Immature natural killer cell (primary cell): ENCODE results near the gene BCL2. TPM values are rescaled to one million over a fixed set of nuclear protein-coding genes. Genes with fewer than 3 reads are reported as not detected.
"Not testable (repeated sequence)": the region's sequence is repeated elsewhere in the genome, so short reads cannot be mapped to it uniquely, and the experiment has no call there.

Experiments used
- DNase-seq, 3 donors: peaks; one replicate each; pipeline ENCODE4 v3.0.0; 2022; ENCODE audit warnings: mixed read lengths in 1 of 3
- H3K27ac Mint-ChIP-seq, 6 donors: one replicate each; pipeline ENCODE4 v1.8.0; 2020; ENCODE audit warnings: mixed read lengths in 6 of 6, mild to moderate bottlenecking in 5 of 6, inconsistent platforms in 4 of 6, moderate library complexity in 3 of 6
- H3K27me3 Mint-ChIP-seq, 3 donors: one replicate each; pipeline ENCODE4 v1.8.0; 2020 to 2021; ENCODE audit warnings: low read depth in 3 of 3, mild to moderate bottlenecking in 3 of 3, mixed read lengths in 3 of 3, moderate library complexity in 3 of 3, inconsistent platforms in 1 of 3
- H3K36me3 Mint-ChIP-seq, 3 donors: one replicate each; pipeline ENCODE4 v1.8.0; 2020; ENCODE audit warnings: mixed read lengths in 3 of 3, inconsistent platforms in 2 of 3, mild to moderate bottlenecking in 2 of 3
- H3K4me1 Mint-ChIP-seq, 2 donors: one replicate each; pipeline ENCODE4 v1.8.0; 2020; ENCODE audit warnings: inconsistent platforms in 2 of 2, mild to moderate bottlenecking in 2 of 2, mixed read lengths in 2 of 2, moderate library complexity in 1 of 2
- H3K4me3 Mint-ChIP-seq, 5 donors: one replicate each; pipeline ENCODE4 v1.8.0; 2020; ENCODE audit warnings: mild to moderate bottlenecking in 5 of 5, mixed read lengths in 5 of 5, inconsistent platforms in 3 of 5, moderate library complexity in 3 of 5
- H3K9me3 Mint-ChIP-seq, 6 donors: one replicate each; pipeline ENCODE4 v1.8.0; 2020; ENCODE audit warnings: mild to moderate bottlenecking in 6 of 6, mixed read lengths in 6 of 6, inconsistent platforms in 4 of 6, moderate library complexity in 3 of 6
- polyA plus RNA-seq, 3 donors: library from polyadenylated mRNA; unstranded; fragments of 300-500 nt; fragmentation: Illumina TruSeq; gene quantifications; one replicate each; pipeline ENCODE4 v1.2.3, GENCODE V29; 2021

BCL2 gene
- polyA plus RNA-seq, 3 donors from 2014 or later, result 5.1 to 8.0 (median 5.7) TPM

DNA sequence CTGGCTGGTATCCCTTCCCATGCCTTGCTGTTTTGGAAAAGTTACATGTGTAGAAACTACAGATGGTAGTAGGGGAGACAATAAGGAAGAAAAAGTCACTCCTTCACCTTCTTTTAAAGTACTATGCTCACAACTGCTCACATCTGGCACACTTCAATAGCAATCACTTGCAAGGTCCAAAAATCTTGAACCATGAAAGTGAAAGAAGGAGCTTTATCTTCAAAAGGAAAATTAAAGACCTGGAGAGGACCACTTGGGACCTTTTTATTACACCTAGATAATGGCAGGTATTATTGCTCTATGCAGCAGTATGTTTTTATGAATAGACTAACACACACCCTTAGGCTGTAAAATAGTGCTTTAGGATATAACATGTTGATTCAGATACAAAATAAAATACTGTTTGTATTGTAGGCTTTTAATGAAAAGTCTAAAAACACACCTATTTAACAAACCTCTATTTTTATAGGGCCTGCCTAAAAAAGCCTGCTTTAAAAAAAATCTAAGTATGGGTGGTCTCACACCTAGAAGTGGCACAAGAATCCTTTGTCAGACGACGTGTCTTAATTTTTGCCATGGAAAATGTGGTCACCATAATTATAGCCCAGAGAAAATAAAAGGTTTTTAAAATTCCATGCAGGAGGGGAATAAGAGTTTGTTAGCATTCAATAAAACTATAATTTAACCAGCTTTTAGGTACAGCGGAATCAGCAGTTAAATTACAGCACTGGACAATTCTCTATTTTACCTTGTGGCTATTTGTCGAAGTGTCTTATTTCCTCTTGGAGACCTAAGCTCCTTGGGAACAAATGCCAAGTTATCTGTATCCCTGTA lies 124.0 kb downstream of the BCL2 start:
- DNase-seq, result no peak
- Mint-ChIP-seq H3K27me3 (no peaks in the 10 kb centered on the region), H3K27ac (peak overlapping the region in 4 of 6 donors; percentile 17 to 41 (median 36)), H3K36me3 (peaks cover 0 to 2% (median 0%) of the 10 kb centered on the region in 3 donors), H3K4me1 (peaks cover 25% of the 10 kb centered on the region in 2 donors), H3K4me3 (no peak overlapping the region), H3K9me3 (no peaks in the 10 kb centered on the region)

DNA sequence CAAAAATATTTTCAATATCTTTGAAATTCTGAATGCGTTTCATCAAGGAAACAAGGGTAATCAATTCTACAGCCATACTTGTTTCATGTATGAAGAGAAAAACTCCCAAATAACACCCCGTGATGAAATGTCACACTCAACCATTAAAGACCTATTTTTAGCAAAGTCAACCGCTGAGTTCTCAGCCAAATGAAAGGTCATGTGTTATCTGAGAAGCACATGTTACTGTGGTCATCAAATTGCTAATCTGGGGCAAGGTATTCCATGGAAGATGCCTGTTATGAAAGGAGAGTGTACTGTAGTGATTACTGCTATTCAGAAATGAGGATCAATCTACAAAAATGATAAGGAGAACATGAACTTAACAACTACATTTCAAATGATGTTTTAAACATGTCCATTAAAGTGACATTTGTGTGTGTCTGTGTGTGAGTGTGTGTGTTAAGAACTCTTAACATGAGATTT lies 126.7 kb downstream of the BCL2 start:
- peaks cover 25 to 28% of the 10 kb centered on the region in 2 donors for H3K4me1 Mint-ChIP-seq

DNA sequence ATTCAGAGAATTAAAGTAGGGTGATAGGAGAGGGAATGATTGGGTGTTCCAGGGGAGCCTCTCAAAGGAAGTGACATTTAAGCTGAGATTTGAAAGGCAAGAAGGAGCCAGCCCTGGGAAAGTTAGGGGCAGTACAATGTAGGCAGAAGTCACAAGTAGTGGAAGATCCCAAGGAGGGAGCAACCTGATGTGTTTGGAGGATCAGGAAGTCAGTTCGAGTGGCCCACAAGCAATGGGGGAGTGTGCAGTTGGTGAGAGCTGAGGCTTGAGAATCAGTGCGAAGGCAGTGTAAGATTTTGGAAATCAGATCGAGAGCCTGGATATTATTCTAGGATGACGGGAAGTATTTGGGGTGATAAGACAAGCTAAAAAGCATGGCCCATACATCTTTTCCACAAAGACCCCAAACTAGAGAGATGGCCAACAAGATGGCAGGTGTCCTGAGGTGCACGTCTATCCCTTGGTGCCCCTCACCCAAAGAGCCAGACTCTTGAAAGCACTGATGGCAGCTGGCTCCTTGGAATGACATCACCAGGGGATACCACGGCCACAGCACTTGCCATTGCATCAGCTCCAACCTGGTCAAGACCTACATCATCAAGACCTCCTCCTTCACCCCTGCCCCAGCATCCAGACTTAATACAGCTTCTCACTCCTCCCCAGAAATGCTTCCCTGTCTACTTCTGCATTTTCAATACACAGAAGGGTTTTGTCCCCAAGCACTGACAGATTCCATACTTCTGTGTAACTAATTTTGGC lies 127.3 kb downstream of the BCL2 start:
- no peaks in the 10 kb centered on the region for H3K27me3 Mint-ChIP-seq
- H3K9me3 Mint-ChIP-seq, result no peaks in the 10 kb centered on the region
- no peak for DNase-seq
- H3K4me1 Mint-ChIP-seq, result peaks cover 25 to 32% of the 10 kb centered on the region in 2 donors
- H3K4me3 Mint-ChIP-seq, result peak overlapping the region in 3 of 5 donors; percentile 5 to 36 (median 9)
- peaks cover 0 to 2% (median 0%) of the 10 kb centered on the region in 3 donors for H3K36me3 Mint-ChIP-seq
- peak overlapping the region; percentile 61 to 84 (median 71) for H3K27ac Mint-ChIP-seq

More for the DNA sequence above, 126.7 kb downstream of the BCL2 start:
- Mint-ChIP-seq H3K36me3 (peaks cover 0 to 2% (median 0%) of the 10 kb centered on the region in 3 donors), H3K27me3 (no peaks in the 10 kb centered on the region), H3K4me3 (peak overlapping the region in 3 of 5 donors; percentile 5 to 19 (median 9)), H3K9me3 (no peaks in the 10 kb centered on the region), H3K27ac (peak overlapping the region; percentile 70 to 84 (median 76))
- DNase-seq, result peak in 2 of 3 donors; percentile 25 to 33

DNA sequence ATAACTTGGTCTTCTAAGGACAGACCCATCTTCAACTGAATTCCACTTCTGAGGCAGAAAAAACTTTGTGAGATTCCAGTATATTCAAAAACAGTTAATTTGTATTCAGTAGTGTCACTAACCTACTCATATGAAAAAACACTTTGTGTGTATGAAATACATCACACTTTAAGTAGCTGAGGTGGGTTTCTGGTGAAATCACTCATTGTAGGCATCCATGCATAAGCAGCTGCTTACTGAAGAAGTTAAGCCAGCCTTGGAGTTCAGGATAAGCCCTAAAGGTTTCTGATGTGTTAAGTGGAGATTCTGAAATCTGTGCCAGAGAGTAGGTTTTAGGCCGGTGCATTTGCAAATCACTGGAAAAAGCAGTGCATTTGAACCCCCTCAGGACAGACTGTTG lies 128.2 kb downstream of the BCL2 start:
- no peaks in the 10 kb centered on the region for H3K27me3 Mint-ChIP-seq
- peaks cover 0 to 2% (median 0%) of the 10 kb centered on the region in 3 donors for H3K36me3 Mint-ChIP-seq
- H3K4me1 Mint-ChIP-seq, result peaks cover 32 to 37% of the 10 kb centered on the region in 2 donors
- no peaks in the 10 kb centered on the region for H3K9me3 Mint-ChIP-seq
- no peak overlapping the region for H3K27ac Mint-ChIP-seq
- DNase-seq, result no peak
- H3K4me3 Mint-ChIP-seq, result no peak overlapping the region

DNA sequence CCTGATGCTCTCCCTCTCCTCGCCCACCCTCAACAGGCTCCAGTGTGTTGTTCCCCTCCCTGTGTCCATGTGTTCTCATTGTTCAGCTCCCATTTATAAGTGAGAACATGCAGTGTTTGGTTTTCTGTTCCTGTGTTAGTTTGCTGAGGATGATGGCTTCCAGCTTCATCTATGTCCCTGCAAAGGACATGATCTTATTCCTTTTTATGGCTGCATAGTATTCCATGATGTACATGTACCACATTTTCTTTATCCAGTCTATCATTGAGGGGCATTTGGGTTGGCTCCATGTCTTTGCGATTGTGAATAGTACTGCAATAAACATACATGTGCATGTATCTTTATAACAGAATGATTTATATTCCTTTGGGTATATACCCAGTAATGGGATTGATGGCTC lies 128.7 kb downstream of the BCL2 start:
- DNase-seq, H3K36me3 Mint-ChIP-seq, H3K4me3 Mint-ChIP-seq, H3K27me3 Mint-ChIP-seq, H3K9me3 Mint-ChIP-seq: not testable (repeated sequence)
- Mint-ChIP-seq H3K27ac (peak overlapping the region in 2 of 6 donors; percentile 26 to 61), H3K4me1 (peaks cover 32 to 37% of the 10 kb centered on the region in 2 donors)

DNA sequence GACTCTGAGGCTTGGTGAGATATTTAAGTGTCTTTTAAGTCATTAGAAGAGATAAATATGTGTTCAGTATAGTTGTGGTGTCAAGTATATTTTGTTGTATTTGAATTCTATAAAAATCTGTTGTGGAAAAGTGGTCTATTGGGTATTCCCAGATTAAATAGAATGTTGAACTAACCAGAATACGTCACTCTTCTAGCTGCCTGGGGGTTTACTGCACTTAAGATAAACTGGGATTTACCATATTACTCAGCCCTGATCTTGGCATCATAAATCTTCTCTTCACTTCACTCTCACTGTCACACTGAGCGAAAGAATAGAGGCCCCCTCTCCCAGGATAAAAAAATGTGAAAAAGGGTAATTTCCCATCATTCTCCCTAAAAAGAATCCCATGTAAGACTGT lies 129.8 kb downstream of the BCL2 start:
- H3K27ac Mint-ChIP-seq, result peak overlapping the region in 3 of 6 donors; percentile 2 to 61 (median 8)
- no peak overlapping the region for H3K4me3 Mint-ChIP-seq
- DNase-seq, result no peak
- peaks cover 32 to 33% of the 10 kb centered on the region in 2 donors for H3K4me1 Mint-ChIP-seq
- H3K27me3 Mint-ChIP-seq, result no peaks in the 10 kb centered on the region
- no peaks in the 10 kb centered on the region for H3K9me3 Mint-ChIP-seq
- H3K36me3 Mint-ChIP-seq, result peaks cover 0 to 2% (median 0%) of the 10 kb centered on the region in 3 donors

DNA sequence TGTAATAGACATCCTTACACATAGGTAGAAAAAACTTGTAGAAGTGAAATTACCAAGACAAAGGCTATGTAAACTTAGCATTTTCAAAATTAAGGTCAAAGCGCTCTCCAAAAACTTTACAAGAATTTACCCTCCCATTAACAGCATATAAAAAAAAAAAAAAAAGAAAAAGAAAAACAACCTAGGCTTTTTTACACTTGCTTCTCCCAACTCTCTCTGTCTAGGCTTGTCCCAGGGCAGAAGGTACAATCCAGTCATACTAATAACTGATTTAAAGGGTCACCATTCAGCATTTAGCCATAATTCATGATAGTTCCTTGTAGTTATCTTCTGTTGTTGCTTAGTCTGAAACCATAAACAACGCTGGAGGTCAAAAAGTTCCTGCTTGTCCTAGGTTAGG lies 130.5 kb downstream of the BCL2 start:
- no peaks in the 10 kb centered on the region for H3K9me3 Mint-ChIP-seq
- H3K4me3 Mint-ChIP-seq, result no peak overlapping the region
- no peaks in the 10 kb centered on the region for H3K27me3 Mint-ChIP-seq
- H3K4me1 Mint-ChIP-seq, result peaks cover 32 to 36% of the 10 kb centered on the region in 2 donors
- peaks cover 0 to 2% (median under 1%) of the 10 kb centered on the region in 3 donors for H3K36me3 Mint-ChIP-seq
- H3K27ac Mint-ChIP-seq, result peak overlapping the region in 2 of 6 donors; percentile 19 to 65
- DNase-seq, result no peak

DNA sequence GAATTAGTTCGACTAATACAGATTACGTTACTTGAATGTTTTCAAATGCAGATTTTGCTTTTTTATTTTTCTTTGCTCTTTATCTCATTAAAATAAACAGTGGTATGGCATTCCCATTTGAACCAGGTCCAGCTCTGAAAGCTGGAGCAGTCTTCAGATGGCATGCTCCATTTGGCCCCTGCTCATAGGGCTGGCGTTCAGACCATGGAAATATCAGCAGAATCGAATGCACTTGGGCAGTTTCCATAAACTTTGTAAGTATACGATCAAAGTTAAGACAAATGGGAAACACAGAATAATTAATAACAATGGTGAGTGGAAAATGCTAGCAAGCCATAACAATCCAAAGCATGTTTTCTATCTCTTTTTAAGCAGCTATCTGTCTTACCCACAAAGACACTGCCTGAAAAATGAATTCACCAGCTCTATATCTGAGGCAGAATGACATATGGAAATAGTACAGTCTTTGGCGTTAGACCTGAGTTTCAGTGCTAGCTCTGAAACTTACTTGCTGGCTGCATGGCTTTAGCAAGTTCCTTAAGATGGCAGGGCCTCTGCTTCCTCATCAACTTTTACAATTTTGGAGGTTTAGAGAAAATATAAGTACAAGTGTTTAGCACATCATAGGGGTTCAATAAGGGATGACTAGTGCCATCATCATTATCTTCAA lies 131.6 kb downstream of the BCL2 start:
- peaks cover 0 to 7% (median 2%) of the 10 kb centered on the region in 3 donors for H3K36me3 Mint-ChIP-seq
- no peaks in the 10 kb centered on the region for H3K27me3 Mint-ChIP-seq
- DNase-seq, result no peak
- no peak overlapping the region for H3K4me3 Mint-ChIP-seq
- peaks cover 32 to 38% of the 10 kb centered on the region in 2 donors for H3K4me1 Mint-ChIP-seq
- H3K27ac Mint-ChIP-seq, result no peak overlapping the region
- H3K9me3 Mint-ChIP-seq, result no peaks in the 10 kb centered on the region

DNA sequence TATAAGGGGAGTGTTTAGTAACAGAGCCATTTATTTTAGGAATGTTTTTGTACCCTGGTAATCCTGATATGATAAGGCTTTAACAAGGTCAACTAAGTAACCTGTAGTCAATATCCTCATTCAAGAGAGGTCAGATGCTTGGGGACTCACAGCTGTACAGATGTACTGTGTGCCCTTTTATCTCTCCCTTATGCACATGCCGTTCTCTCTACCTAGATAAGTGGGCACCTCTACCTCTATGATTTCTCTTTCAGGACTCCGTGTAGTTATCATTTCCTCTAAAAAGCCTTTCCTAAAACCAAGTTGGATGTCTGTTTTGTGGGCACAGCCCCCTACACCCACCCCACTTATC lies 132.4 kb downstream of the BCL2 start:
- peaks cover 0 to 10% (median 2%) of the 10 kb centered on the region in 3 donors for H3K36me3 Mint-ChIP-seq
- no peak for DNase-seq
- H3K4me1 Mint-ChIP-seq, result peaks cover 32 to 37% of the 10 kb centered on the region in 2 donors
- no peaks in the 10 kb centered on the region for H3K9me3 Mint-ChIP-seq
- no peaks in the 10 kb centered on the region for H3K27me3 Mint-ChIP-seq
- H3K27ac Mint-ChIP-seq, result peak overlapping the region in 1 of 6 donors; percentile 6
- H3K4me3 Mint-ChIP-seq, result no peak overlapping the region

DNA sequence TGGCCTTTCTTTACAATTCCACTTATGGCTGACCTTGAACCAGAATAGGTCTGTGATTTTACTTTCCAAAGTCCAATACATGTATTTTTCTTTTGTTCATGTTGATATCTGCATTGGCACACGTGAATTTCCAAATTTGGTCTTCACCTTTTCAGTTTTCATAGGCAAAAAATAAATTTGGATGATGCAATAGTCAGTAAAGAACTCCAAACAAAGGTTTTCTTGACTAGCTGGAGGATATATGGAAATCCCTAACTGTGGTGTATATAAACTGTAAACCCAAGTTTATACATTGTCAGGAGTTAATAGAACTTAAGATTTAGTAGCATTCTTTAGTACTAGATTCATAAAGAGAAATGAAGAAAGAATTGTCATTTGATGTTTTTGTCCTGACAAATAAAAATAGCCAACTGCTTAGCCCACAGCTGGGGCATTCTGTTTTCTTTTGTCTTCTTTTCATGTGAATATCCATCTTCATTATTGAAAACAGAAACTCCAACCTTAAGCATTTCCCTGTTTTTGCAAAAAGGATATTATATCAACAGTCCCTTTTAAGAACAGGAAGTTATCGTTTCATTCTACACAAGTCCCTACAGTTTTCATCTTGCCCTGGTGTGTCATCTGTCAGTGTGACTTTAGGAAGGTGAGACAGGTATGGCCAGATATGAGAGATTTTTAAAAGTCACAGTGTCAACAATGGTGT lies 132.9 kb downstream of the BCL2 start:
- Mint-ChIP-seq H3K4me3 (no peak overlapping the region), H3K9me3 (no peaks in the 10 kb centered on the region), H3K27ac (peak overlapping the region in 1 of 6 donors; percentile 19), H3K36me3 (peaks cover 0 to 10% (median 2%) of the 10 kb centered on the region in 3 donors), H3K27me3 (no peaks in the 10 kb centered on the region), H3K4me1 (peaks cover 29 to 34% of the 10 kb centered on the region in 2 donors)
- no peak for DNase-seq

DNA sequence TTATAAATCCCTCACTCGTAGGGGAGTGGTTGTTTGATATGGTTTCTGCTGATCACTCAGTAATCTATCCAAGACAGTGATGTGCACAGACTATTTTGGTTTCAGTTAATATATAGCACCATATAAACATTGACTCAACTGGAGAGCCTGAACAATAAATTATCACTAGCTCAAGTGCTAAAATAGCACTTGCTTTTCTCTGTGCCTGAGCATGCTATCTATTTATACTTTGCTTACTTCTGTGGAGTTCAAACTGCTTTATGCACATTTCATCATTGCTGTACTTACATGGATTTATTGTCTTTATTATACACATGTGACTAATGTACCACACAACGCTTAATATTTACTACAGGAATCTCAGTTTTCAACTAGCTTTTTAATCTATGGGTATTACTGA lies 133.6 kb downstream of the BCL2 start:
- H3K4me3 Mint-ChIP-seq, result no peak overlapping the region
- H3K27me3 Mint-ChIP-seq, result no peaks in the 10 kb centered on the region
- H3K27ac Mint-ChIP-seq, result peak overlapping the region in 2 of 6 donors; percentile 7 to 45
- DNase-seq, result no peak
- peaks cover 0 to 10% (median 2%) of the 10 kb centered on the region in 3 donors for H3K36me3 Mint-ChIP-seq
- H3K9me3 Mint-ChIP-seq, result no peaks in the 10 kb centered on the region
- peaks cover 28 to 34% of the 10 kb centered on the region in 2 donors for H3K4me1 Mint-ChIP-seq

DNA sequence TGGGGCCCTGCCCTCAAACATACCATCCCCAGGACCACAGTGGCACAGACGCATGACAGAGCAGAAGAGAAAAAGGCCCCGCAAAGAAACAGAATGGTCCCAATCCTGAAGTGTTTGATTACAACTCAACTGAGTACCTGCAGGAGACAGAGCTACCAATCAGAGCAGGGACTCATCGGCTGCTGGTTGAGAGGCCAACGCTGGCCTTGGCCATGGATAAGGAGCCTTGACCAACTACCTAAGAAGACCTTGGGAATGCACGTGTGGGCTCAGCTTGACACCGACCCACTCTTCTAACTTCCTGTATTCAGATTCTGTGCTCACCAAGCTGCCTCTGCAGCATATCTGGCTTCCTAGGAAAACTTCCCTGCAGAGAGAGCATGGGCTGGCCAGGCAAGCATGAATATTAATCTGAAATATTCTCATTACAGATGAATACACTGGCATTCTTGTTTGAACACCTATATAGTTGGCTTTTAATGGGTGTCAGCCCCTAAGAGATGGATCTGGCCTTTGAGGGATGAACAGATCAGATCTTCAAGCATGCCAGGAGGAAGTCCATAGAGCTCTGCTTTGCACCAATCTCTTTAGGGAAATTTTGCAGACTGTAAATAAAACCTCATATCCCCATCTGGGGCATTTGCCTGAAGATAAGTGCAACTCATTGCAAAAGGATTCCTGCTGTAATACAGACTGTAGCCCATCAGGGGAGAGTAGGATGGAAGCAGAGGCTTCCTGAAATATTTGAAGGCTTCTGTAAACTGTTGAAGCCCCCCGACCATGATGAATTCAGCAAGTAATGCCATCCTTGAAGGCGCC lies 135.4 kb downstream of the BCL2 start:
- no peak for DNase-seq
- Mint-ChIP-seq H3K4me3 (no peak overlapping the region), H3K27me3 (no peaks in the 10 kb centered on the region), H3K36me3 (peaks cover 0 to 10% (median 0%) of the 10 kb centered on the region in 3 donors), H3K27ac (peak overlapping the region in 1 of 6 donors; percentile 65), H3K9me3 (no peaks in the 10 kb centered on the region), H3K4me1 (peaks cover 28 to 34% of the 10 kb centered on the region in 2 donors)
